Pancreas (tissue), 10 donors: ENCODE results near the gene RBX1. TPM values are rescaled to one million over a fixed set of nuclear protein-coding genes. Genes with fewer than 3 reads are reported as not detected.

Source experiments
- ATAC-seq, 4 donors: fragments of 200-7000 bp; cut with Tn5 transposase; one replicate each; pipeline versions ENCODE4 v1.8.0 to v1.9.1; 2020; ENCODE audit warnings: mild to moderate bottlenecking in 4 of 4, moderate library complexity in 4 of 4
- DNase-seq, 6 donors: peaks; one replicate each; pipeline ENCODE4 v3.0.0-alpha.2; 2020
- FAIRE-seq: peaks from 2 replicates; lab custom pipeline; 2012; peaks lifted over from hg19 to GRCh38; lab: Jason Lieb, UNC
- H3K27ac ChIP-seq, 4 donors: fragments of 200-600 bp; sonication (generic); 1 replicate in 3 of 4; 2 replicates in 1 of 4; pipeline versions ENCODE4 v1.5.0 to v1.8.0; 2020
- H3K27me3 ChIP-seq, 4 donors: fragments of 200-600 bp; one replicate each; pipeline ENCODE4 v1.8.0; 2021
- H3K36me3 ChIP-seq, 3 donors: fragments of 200-600 bp; sonication (generic) in 1 of 3; one replicate each; pipeline versions ENCODE4 v1.5.0 to v1.8.0; 2020 to 2021
- H3K4me1 ChIP-seq, 3 donors: fragments of 200-600 bp; one replicate each; pipeline ENCODE4 v1.8.0; 2021
- H3K4me3 ChIP-seq, 4 donors: fragments of 200-600 bp; sonication (generic) in 2 of 4; one replicate each; pipeline versions ENCODE4 v1.5.0 to v1.8.0; 2020 to 2021
- H3K9me3 ChIP-seq, 4 donors: fragments of 200-600 bp; one replicate each; pipeline ENCODE4 v1.8.0; 2021
- CTCF ChIP-seq, 4 donors: fragments of 200-600 bp; sonication (generic) in 3 of 4; IDR thresholded peaks; one replicate each; pipeline versions ENCODE4 v1.5.0 to v1.8.0; 2021; ENCODE audit warnings: antibody characterized with exemption in 4 of 4
- WGBS, 2 donors: extraction: QIAGEN DNeasy Blood & Tissue Kit; methylation state at CpG; one replicate each; pipeline ENCODE4 v1.1.7; 2013; 5-methylcytosine and 5-hydroxymethylcytosine counted together
- intact Hi-C, 3 donors: fragments of 100-400 bp; cut with DNase I; formaldehyde crosslinking; loops; one replicate each; pipeline versions ENCODE4 v1.11.1 to v1.14.2; 2022
- polyA plus RNA-seq, 2 donors: library from polyadenylated mRNA; stranded (reverse); fragments of 200-250 nt; gene quantifications; one replicate each; pipeline ENCODE4 v1.2.3, GENCODE V29; 2013
- total RNA-seq, 6 donors: library from RNA; stranded (reverse); fragmentation: NEBNext Ultra II Directional in 4 of 6; extraction: Animal tissue kit (Norgen Biotek cat#: 25700) in 4 of 6; gene quantifications; one replicate each; pipeline versions ENCODE4 v1.2.1 to v1.2.4, GENCODE V29; 2021 to 2023
- donor health status: healthy with polysubstance abuse.
- donor health status: DM: no; HTN: no; CAD: no; lungs with moderate emphysema.
- donor health status: DM: no; HTN: no; CAD: no.
- donor health status: control.
- donor health status: control.
- donor health status: Bipolar disorder and iron deficiency.
- donor health status: DM: yes; HTN: yes; CAD: no.
- donor health status: DM: no; HTN: no; CAD: no.
- donor health status: DM: no; HTN: no; CAD: no.
- donor health status: DM: yes; HTN: yes; CAD: no.

The RBX1 gene
- total and polyA plus RNA-seq, 8 donors: 9.9 to 38.7 (median 17.3) TPM

GRCh38 chr22:41015003-41015402, 63.8 kb downstream of the RBX1 start:
- no peaks in the 10 kb centered on the region for H3K36me3 ChIP-seq
- ATAC-seq (no peak), FAIRE-seq (no peak), DNase-seq (no peak)
- no peak overlapping the region for H3K4me3 ChIP-seq
- intact Hi-C loops: no loop called here
- H3K27ac ChIP-seq: no peak overlapping the region
- no peaks in the 10 kb centered on the region for H3K4me1 ChIP-seq
- TF ChIP-seq CTCF (IDR thresholded peaks at IDR 0.05): no peak
- 50 to 65% methylated on average over 4 of the region's 4 CpGs for WGBS, 2 donors
- H3K9me3 ChIP-seq: no peaks in the 10 kb centered on the region
- H3K27me3 ChIP-seq: no peaks in the 10 kb centered on the region

- FAIRE-seq: no peak
- Histone ChIP-seq H3K27ac (peak overlapping the region; percentile 94 to 98 (median 98)), H3K4me1 (peaks cover 0 to 8% (median 0%) of the 10 kb centered on the region in 3 donors), H3K9me3 (no peaks in the 10 kb centered on the region), H3K4me3 (peak overlapping the region; percentile 51 to 75 (median 64)), H3K27me3 (no peaks in the 10 kb centered on the region), H3K36me3 (no peaks in the 10 kb centered on the region)
- intact Hi-C loops: no loop called here
- peak; percentile 7 to 69 (median 30) for DNase-seq
- no peak for TF ChIP-seq CTCF (IDR thresholded peaks at IDR 0.05)
- peak in 1 of 4 donors; percentile 2 for ATAC-seq
- 40 to 42% methylated on average over 19 of the region's 19 CpGs for WGBS, 2 donors
Measured at GRCh38 chr22:41021061-41021612, 70.0 kb downstream of the RBX1 start.

- Histone ChIP-seq H3K4me1 (peaks cover 0 to 8% (median 0%) of the 10 kb centered on the region in 3 donors), H3K4me3 (peak overlapping the region; percentile 51 to 75 (median 64)), H3K36me3 (no peaks in the 10 kb centered on the region), H3K9me3 (no peaks in the 10 kb centered on the region), H3K27ac (peak overlapping the region; percentile 94 to 98 (median 98)), H3K27me3 (no peaks in the 10 kb centered on the region)
- DNase-seq (peak; percentile 62 to 86 (median 74)), ATAC-seq (peak; percentile 80 to 85 (median 84)), FAIRE-seq (no peak)
- intact Hi-C loops: no loop called here
- WGBS, 2 donors: 0% methylated on average over 52 to 85 of the region's 85 CpGs
- TF ChIP-seq CTCF (IDR thresholded peaks at IDR 0.05): no peak
Measured at GRCh38 chr22:41021613-41022454, 70.7 kb downstream of the RBX1 start.

- TF ChIP-seq CTCF (IDR thresholded peaks at IDR 0.05): no peak
- WGBS, 2 donors: 2 to 3% methylated on average over 46 of the region's 46 CpGs
- Histone ChIP-seq H3K36me3 (no peaks in the 10 kb centered on the region), H3K4me3 (peak overlapping the region; percentile 51 to 75 (median 64)), H3K4me1 (peaks cover 0 to 8% (median 0%) of the 10 kb centered on the region in 3 donors), H3K9me3 (no peaks in the 10 kb centered on the region), H3K27me3 (no peaks in the 10 kb centered on the region), H3K27ac (peak overlapping the region; percentile 94 to 98 (median 98))
- FAIRE-seq: no peak
- intact Hi-C loops: no loop called here
- peak; percentile 91 to 98 (median 93) for DNase-seq
- peak; percentile 91 to 95 (median 93) for ATAC-seq
Measured at GRCh38 chr22:41022470-41023298, 71.5 kb downstream of the RBX1 start.

Other genes with a start within 250 kb of the RBX1 start
- 1 to 10 TPM; 5.8 to 9.6 (median 8.5) TPM for gene SLC25A17, start 132.0 kb upstream of the RBX1 start, total RNA-seq
- 10 to 100 TPM in 1 of 2 donors, 1 to 10 TPM in 1; 7.3 to 15.6 TPM for gene SLC25A17, start 132.0 kb upstream of the RBX1 start, polyA plus RNA-seq
- 100 to 1,000 TPM in 4 of 6 donors, 10 to 100 TPM in 2; 83.7 to 142 (median 107) TPM for gene ST13, start 94.7 kb upstream of the RBX1 start, total RNA-seq
- 10 to 100 TPM; 30.4 to 83.3 TPM for gene ST13, start 94.7 kb upstream of the RBX1 start, polyA plus RNA-seq
- 10 to 100 TPM in 3 of 6 donors, 1 to 10 TPM in 3; 8.5 to 13.6 (median 10.0) TPM for gene XPNPEP3, start 94.2 kb upstream of the RBX1 start, total RNA-seq
- gene XPNPEP3, start 94.2 kb upstream of the RBX1 start, polyA plus RNA-seq: 1 to 10 TPM; 4.0 to 5.1 TPM
- gene DNAJB7, start 89.3 kb upstream of the RBX1 start, total RNA-seq: not detected
- gene DNAJB7, start 89.3 kb upstream of the RBX1 start, polyA plus RNA-seq: under 1 TPM in 1 of 2 donors, not detected in 1; 0.02 TPM
- 10 to 100 TPM; 19.3 to 39.7 (median 24.9) TPM for gene EP300, start 141.2 kb downstream of the RBX1 start, total RNA-seq
- gene EP300, start 141.2 kb downstream of the RBX1 start, polyA plus RNA-seq: 10 to 100 TPM in 1 of 2 donors, 1 to 10 TPM in 1; 10.0 to 17.5 TPM